K562 (cell line): ENCODE results near the gene FEN1. TPM values are rescaled to one million over a fixed set of nuclear protein-coding genes. Genes with fewer than 3 reads are reported as not detected.

Source experiments
- CBX1 ChIP-seq: sonication (generic); IDR thresholded peaks from 2 replicates; pipeline ENCODE4 v1.6.1; 2016; ENCODE audit warnings: antibody characterized with exemption, low read depth, mild to moderate bottlenecking
- GATAD2B ChIP-seq: fragments of 450-650 bp; IDR thresholded peaks from 2 replicates; pipeline ENCODE4 v1.6.1; 2017; ENCODE audit warnings: mild to moderate bottlenecking, borderline replicate concordance
- KAT7 ChIP-seq: sonication (generic); formaldehyde crosslinking; IDR thresholded peaks from 2 replicates; pipeline ENCODE4 v1.8.0; 2022; ENCODE audit warnings: missing genetic modification reagents, mild to moderate bottlenecking, borderline replicate concordance
- LCOR ChIP-seq: sonication (generic); formaldehyde crosslinking; IDR thresholded peaks from 2 replicates; pipeline ENCODE4 v1.8.0; 2022; ENCODE audit warnings: mild to moderate bottlenecking, missing genetic modification reagents
- MED1 ChIP-seq: sonication (generic); formaldehyde crosslinking; IDR thresholded peaks from 2 replicates; pipeline ENCODE4 v1.8.1; 2023; ENCODE audit warnings: missing genetic modification reagents, borderline replicate concordance
- MIER1 ChIP-seq: fragments of 450-650 bp; IDR thresholded peaks from 2 replicates; pipeline ENCODE4 v1.6.1; 2016; ENCODE audit warnings: antibody characterized with exemption, mild to moderate bottlenecking, low read depth
- RB1 ChIP-seq: fragments of 450-650 bp; IDR thresholded peaks from 2 replicates; pipeline ENCODE4 v1.6.1; 2017; ENCODE audit warnings: low read depth, mild to moderate bottlenecking
- RBFOX2 ChIP-seq: fragments of 200-400 bp; formaldehyde crosslinking; IDR thresholded peaks from 2 replicates; pipeline ENCODE4 v1.6.1; 2017; ENCODE audit warnings: low read depth, mild to moderate bottlenecking, low read length, moderate library complexity
- RBM34 ChIP-seq: fragments of 200-400 bp; formaldehyde crosslinking; IDR thresholded peaks from 2 replicates; pipeline ENCODE4 v1.6.1; 2018; ENCODE audit warnings: low read length, borderline replicate concordance; ENCODE audit not compliant: insufficient read depth
- RCOR1 ChIP-seq, 2 experiments: IDR thresholded peaks; 2 replicates each; pipeline ENCODE4 v1.6.1; 2012; ENCODE audit warnings: low read depth in 2 of 2, low read length in 2 of 2, borderline replicate concordance in 1 of 2, improper control_type of control experiment in 1 of 2
- SAFB ChIP-seq: fragments of 200-400 bp; formaldehyde crosslinking; IDR thresholded peaks from 2 replicates; pipeline ENCODE4 v1.6.1; 2017; ENCODE audit warnings: low read depth, low read length, borderline replicate concordance
- STAT5A ChIP-seq: IDR thresholded peaks from 2 replicates; pipeline ENCODE4 v1.6.1; 2012; ENCODE audit warnings: low read length, inconsistent platforms, borderline replicate concordance
- ZNF609 ChIP-seq: sonication (generic); formaldehyde crosslinking; IDR thresholded peaks from 2 replicates; pipeline ENCODE4 v1.8.1; 2023; ENCODE audit warnings: missing genetic modification reagents, mild to moderate bottlenecking, borderline replicate concordance
- polyA plus RNA-seq, 8 experiments: library from polyadenylated mRNA; depleted of rRNA in 4 of 8; stranded (reverse) in 5 of 8; unstranded in 3 of 8; fragments of >200 nt; fragmentation: Nextera tagmentation in 2 of 8; fragmentation: Illumina TruSeq in 1 of 8; extraction: Ambion mirVana in 2 of 8; extraction: Trizol in 1 of 8; gene quantifications; 2 replicates each; pipeline versions ENCODE4 v1.2.1 to v1.2.3, GENCODE V29; 2011 to 2014; ENCODE audit warnings: inconsistent platforms in 1 of 8, missing spikeins in 1 of 8
- total RNA-seq, 7 experiments: library from RNA; depleted of rRNA in 6 of 7; stranded (reverse); fragments of >200 nt in 6 of 7; fragmentation: Illumina TruSeq in 2 of 7; extraction: Trizol in 2 of 7; gene quantifications; 2 replicates each; pipeline versions ENCODE4 v1.2.1 to v1.2.3, GENCODE V29; 2011 to 2021; ENCODE audit warnings: low replicate concordance in 1 of 7
- TF ChIP-seq, protein P1 (sequence below): IDR thresholded peaks from 2 replicates; pipeline ENCODE4 v1.6.1; 2011; ENCODE audit warnings: borderline replicate concordance, low read depth, mild to moderate bottlenecking, moderate library complexity, low read length; ENCODE audit not compliant: insufficient read depth, poor library complexity, severe bottlenecking
- TF ChIP-seq, protein P2 (sequence below), 3 experiments: fragments of 200-800 bp in 1 of 3; fragments of 250-450 bp in 1 of 3; fragments of 450-650 bp in 1 of 3; sonication (Bioruptor Pico) in 1 of 3; sonication (Bioruptor generic) in 1 of 3; formaldehyde crosslinking in 1 of 3; IDR thresholded peaks; 2 replicates each; pipeline versions ENCODE4 v1.6.1 to v1.8.0; 2016 to 2022; ENCODE audit warnings: mild to moderate bottlenecking in 2 of 3, missing genetic modification characterization in 2 of 3, missing compliant biosample characterization in 1 of 3, moderate library complexity in 1 of 3

The FEN1 gene
- total and polyA plus RNA-seq, 9 of the 15 experiments (the other 6 are each of a cell fraction or from before 2014, with no cell fraction given): 58.1 to 156 (median 137) TPM

GRCh38 chr11:61752117-61752924 lies 40.4 kb upstream of the FEN1 start, which contains the start of gene MYRF (continued):
- no peak for TF ChIP-seq RBM34
- no peak for TF ChIP-seq STAT5A
- peak; percentile 55; the same call in 1 of the 2 replicates for TF ChIP-seq RB1
- TF ChIP-seq, protein P1, sequence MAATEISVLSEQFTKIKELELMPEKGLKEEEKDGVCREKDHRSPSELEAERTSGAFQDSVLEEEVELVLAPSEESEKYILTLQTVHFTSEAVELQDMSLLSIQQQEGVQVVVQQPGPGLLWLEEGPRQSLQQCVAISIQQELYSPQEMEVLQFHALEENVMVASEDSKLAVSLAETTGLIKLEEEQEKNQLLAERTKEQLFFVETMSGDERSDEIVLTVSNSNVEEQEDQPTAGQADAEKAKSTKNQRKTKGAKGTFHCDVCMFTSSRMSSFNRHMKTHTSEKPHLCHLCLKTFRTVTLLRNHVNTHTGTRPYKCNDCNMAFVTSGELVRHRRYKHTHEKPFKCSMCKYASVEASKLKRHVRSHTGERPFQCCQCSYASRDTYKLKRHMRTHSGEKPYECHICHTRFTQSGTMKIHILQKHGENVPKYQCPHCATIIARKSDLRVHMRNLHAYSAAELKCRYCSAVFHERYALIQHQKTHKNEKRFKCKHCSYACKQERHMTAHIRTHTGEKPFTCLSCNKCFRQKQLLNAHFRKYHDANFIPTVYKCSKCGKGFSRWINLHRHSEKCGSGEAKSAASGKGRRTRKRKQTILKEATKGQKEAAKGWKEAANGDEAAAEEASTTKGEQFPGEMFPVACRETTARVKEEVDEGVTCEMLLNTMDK: peak; percentile 99
- TF ChIP-seq SAFB: 0 out of 2 replicates have a peak, but pooled peaks have one; percentile 51
- peak; percentile 69; the same call in 1 of the 2 replicates for TF ChIP-seq CBX1
- TF ChIP-seq, protein P2, sequence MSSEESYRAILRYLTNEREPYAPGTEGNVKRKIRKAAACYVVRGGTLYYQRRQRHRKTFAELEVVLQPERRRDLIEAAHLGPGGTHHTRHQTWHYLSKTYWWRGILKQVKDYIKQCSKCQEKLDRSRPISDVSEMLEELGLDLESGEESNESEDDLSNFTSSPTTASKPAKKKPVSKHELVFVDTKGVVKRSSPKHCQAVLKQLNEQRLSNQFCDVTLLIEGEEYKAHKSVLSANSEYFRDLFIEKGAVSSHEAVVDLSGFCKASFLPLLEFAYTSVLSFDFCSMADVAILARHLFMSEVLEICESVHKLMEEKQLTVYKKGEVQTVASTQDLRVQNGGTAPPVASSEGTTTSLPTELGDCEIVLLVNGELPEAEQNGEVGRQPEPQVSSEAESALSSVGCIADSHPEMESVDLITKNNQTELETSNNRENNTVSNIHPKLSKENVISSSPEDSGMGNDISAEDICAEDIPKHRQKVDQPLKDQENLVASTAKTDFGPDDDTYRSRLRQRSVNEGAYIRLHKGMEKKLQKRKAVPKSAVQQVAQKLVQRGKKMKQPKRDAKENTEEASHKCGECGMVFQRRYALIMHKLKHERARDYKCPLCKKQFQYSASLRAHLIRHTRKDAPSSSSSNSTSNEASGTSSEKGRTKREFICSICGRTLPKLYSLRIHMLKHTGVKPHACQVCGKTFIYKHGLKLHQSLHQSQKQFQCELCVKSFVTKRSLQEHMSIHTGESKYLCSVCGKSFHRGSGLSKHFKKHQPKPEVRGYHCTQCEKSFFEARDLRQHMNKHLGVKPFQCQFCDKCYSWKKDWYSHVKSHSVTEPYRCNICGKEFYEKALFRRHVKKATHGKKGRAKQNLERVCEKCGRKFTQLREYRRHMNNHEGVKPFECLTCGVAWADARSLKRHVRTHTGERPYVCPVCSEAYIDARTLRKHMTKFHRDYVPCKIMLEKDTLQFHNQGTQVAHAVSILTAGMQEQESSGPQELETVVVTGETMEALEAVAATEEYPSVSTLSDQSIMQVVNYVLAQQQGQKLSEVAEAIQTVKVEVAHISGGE (CRISPR knock-in tag; IDR thresholded peaks at IDR 0.05): 0 out of 6 replicates have a peak, but pooled peaks of 1 of the 3 experiments have one; percentile 53
- 0 out of 4 replicates have a peak, but pooled peaks of 1 of the 2 experiments have one; percentile 20 for TF ChIP-seq RCOR1 (IDR thresholded peaks at IDR 0.05; ENCODE audit: borderline replicate concordance in 1 of 2, low read depth in 2 of 2, low read length in 2 of 2)
- TF ChIP-seq RBFOX2: peak; percentile 60
- 0 out of 2 replicates have a peak, but pooled peaks have one; percentile 51 for TF ChIP-seq MED1 (CRISPR knock-in tag)
- no peak for TF ChIP-seq ZNF609 (CRISPR knock-in tag)
- no peak for TF ChIP-seq LCOR (CRISPR knock-in tag)
- TF ChIP-seq MIER1: no peak
- TF ChIP-seq GATAD2B: 0 out of 2 replicates have a peak, but pooled peaks have one; percentile 80
- TF ChIP-seq KAT7: 0 out of 2 replicates have a peak, but pooled peaks have one; percentile 50
